HG03520 (cell line): ENCODE results near the gene SERINC2.

Experiments used
- ATAC-seq: cut with Tn5 transposase; IDR thresholded peaks from one replicate; pipeline ENCODE4 v1.9.1; 2021; ENCODE audit warnings: mild to moderate bottlenecking, moderate library complexity; ENCODE audit not compliant: unreplicated experiment

SERINC2 gene

GRCh38 chr1:31412732-31413404, at the start of gene SERINC2:
Gene SERINC2 (plus strand): TSS chr1:31413213. CDS start chr1:31413266, 53 bp downstream.
- ATAC-seq = no peak

GRCh38 chr1:31364561-31365250, 48.3 kb upstream of the SERINC2 start:
- ATAC-seq = no peak

- ATAC-seq = no peak
Observed at GRCh38 chr1:31366796-31367195, 46.2 kb upstream of the SERINC2 start.

- ATAC-seq = no peak
Observed at GRCh38 chr1:31368611-31369107, 44.4 kb upstream of the SERINC2 start.

- ATAC-seq = no peak
Observed at GRCh38 chr1:31370021-31370420, 43.0 kb upstream of the SERINC2 start.

- no peak for ATAC-seq
Observed at GRCh38 chr1:31370565-31370964, 42.4 kb upstream of the SERINC2 start.

- ATAC-seq = no peak
Observed at GRCh38 chr1:31371121-31371959, 41.7 kb upstream of the SERINC2 start.

GRCh38 chr1:31372051-31372450, 41.0 kb upstream of the SERINC2 start:
- ATAC-seq = no peak

- no peak for ATAC-seq
Observed at GRCh38 chr1:31372751-31373055, 40.3 kb upstream of the SERINC2 start.

GRCh38 chr1:31373056-31373896, 39.7 kb upstream of the SERINC2 start, which contains the start of gene FABP3:
Gene FABP3 (minus strand): TSS chr1:31373076. CDS start chr1:31373014, 62 bp downstream.
- ATAC-seq = no peak

- ATAC-seq = no peak
Observed at GRCh38 chr1:31373897-31374486, 39.0 kb upstream of the SERINC2 start.

GRCh38 chr1:31374511-31375196, 38.4 kb upstream of the SERINC2 start:
- no peak for ATAC-seq

GRCh38 chr1:31376375-31377134, 36.5 kb upstream of the SERINC2 start:
- ATAC-seq = no peak

GRCh38 chr1:31377364-31377863, 35.6 kb upstream of the SERINC2 start:
- no peak for ATAC-seq

- ATAC-seq = no peak
Observed at GRCh38 chr1:31378001-31378400, 35.0 kb upstream of the SERINC2 start.

- ATAC-seq = no peak
Observed at GRCh38 chr1:31380181-31380580, 32.8 kb upstream of the SERINC2 start.

- no peak for ATAC-seq
Observed at GRCh38 chr1:31381394-31382294, 31.4 kb upstream of the SERINC2 start.
